Panc1 (cell line): ENCODE measurements around the gene TRDN. TPM values are rescaled to one million over a fixed set of nuclear protein-coding genes. Genes with fewer than 3 reads are reported as not detected.

ENCODE experiments used
- ATAC-seq: fragments of 200-7000 bp; cut with Tn5 transposase; 2 replicates; pipeline ENCODE4 v1.9.1; 2020; ENCODE audit warnings: mild to moderate bottlenecking, moderate library complexity
- BruUV-seq: library from RNA; stranded (reverse); fragments of 400-500 nt; replicated peaks from 2 replicates; lab custom pipeline; 2021; lab: Mats Ljungman, UMichigan
- CTCF ChIA-PET: fragments of 300-600 bp; sonication (Branson Sonifier 250); formaldehyde crosslinking; loops from one replicate; lab custom pipeline; 2022; ENCODE audit warnings: antibody characterized with exemption; lab: Charles Lee
- POLR2A ChIA-PET: fragments of 300-600 bp; sonication (Branson Sonifier 250); formaldehyde crosslinking; loops from one replicate; lab custom pipeline; 2022; ENCODE audit warnings: antibody characterized with exemption; lab: Charles Lee
- DNase-seq: peaks from one replicate; pipeline ENCODE4 v3.0.0-alpha.2; 2010; ENCODE audit warnings: low read depth, low spot score
- H3K27ac ChIP-seq: 2 replicates; pipeline ENCODE4 v1.5.1; 2011; ENCODE audit warnings: mild to moderate bottlenecking, low read length, inconsistent platforms
- H3K27me3 ChIP-seq: fragments of 200-500 bp; sonication (Bioruptor generic); 2 replicates; pipeline ENCODE4 v1.6.0; 2014; ENCODE audit warnings: low read length, inconsistent platforms; ENCODE audit not compliant: control insufficient read depth, insufficient read depth
- H3K36me3 ChIP-seq: fragments of 200-500 bp; sonication (Bioruptor generic); 2 replicates; pipeline ENCODE4 v1.5.1; 2014; ENCODE audit warnings: inconsistent platforms, mild to moderate bottlenecking, low read length, moderate library complexity; ENCODE audit not compliant: control insufficient read depth, insufficient read depth
- H3K4me1 ChIP-seq: 2 replicates; pipeline ENCODE4 v1.5.1; 2011; ENCODE audit warnings: inconsistent platforms, mild to moderate bottlenecking, low read length, moderate library complexity; ENCODE audit not compliant: control insufficient read depth, insufficient read depth
- H3K4me3 ChIP-seq, 2 experiments: 2 replicates each; pipeline ENCODE4 v1.5.1; 2011 to 2012; ENCODE audit warnings: low read depth in 2 of 2, low read length in 2 of 2, mild to moderate bottlenecking in 2 of 2, inconsistent platforms in 1 of 2, moderate library complexity in 1 of 2
- H3K9me3 ChIP-seq: fragments of 200-500 bp; sonication (Bioruptor generic); 2 replicates; pipeline ENCODE4 v1.5.1; 2014; ENCODE audit warnings: low read depth, mild to moderate bottlenecking, inconsistent platforms, low read length, moderate library complexity; ENCODE audit not compliant: control insufficient read depth, insufficient read depth
- POLR2AphosphoS5 ChIP-seq: IDR thresholded peaks from 2 replicates; pipeline ENCODE4 v1.6.1; 2012; ENCODE audit warnings: mild to moderate bottlenecking, low read depth, low read length, moderate library complexity
- SIN3A ChIP-seq: IDR thresholded peaks from 2 replicates; pipeline ENCODE4 v1.6.1; 2012; ENCODE audit warnings: low read depth, mild to moderate bottlenecking, low read length, moderate library complexity, borderline replicate concordance; ENCODE audit not compliant: insufficient read depth
- TCF7L2 ChIP-seq: IDR thresholded peaks from 2 replicates; pipeline ENCODE4 v1.6.1; 2011; ENCODE audit warnings: mild to moderate bottlenecking, low read depth, low read length, inconsistent platforms
- in situ Hi-C: cut with HindIII; loops from 2 replicates; pipeline ENCODE4 v1.10.0; 2016; ENCODE audit warnings: low sequenced_read_pairs, low pct_unique_long_range_greater_than_20kb
- intact Hi-C: fragments of 100-400 bp; cut with micrococcal nuclease; formaldehyde crosslinking; loops from one replicate; pipeline ENCODE4 v1.10.0; 2022; ENCODE audit not compliant: unreplicated experiment
- total RNA-seq: library from RNA; stranded (reverse); gene quantifications from one replicate; pipeline ENCODE4 v1.2.1, GENCODE V29; 2021; ENCODE audit not compliant: unreplicated experiment
- TF ChIP-seq, protein P1 (sequence below): fragments of 450-650 bp; IDR thresholded peaks from 2 replicates; pipeline ENCODE4 v1.5.1; 2017; ENCODE audit warnings: mild to moderate bottlenecking
- TF ChIP-seq, protein P2 (sequence below), 2 experiments: IDR thresholded peaks; 2 replicates each; pipeline ENCODE4 v1.6.1; 2011 to 2012; ENCODE audit warnings: low read depth in 2 of 2, control low read depth in 1 of 2, low read length in 1 of 2, mild to moderate bottlenecking in 1 of 2, moderate library complexity in 1 of 2; ENCODE audit not compliant: insufficient read depth in 1 of 2

TRDN gene
- total RNA-seq, 1 experiment from 2014 or later = not detected

DNA sequence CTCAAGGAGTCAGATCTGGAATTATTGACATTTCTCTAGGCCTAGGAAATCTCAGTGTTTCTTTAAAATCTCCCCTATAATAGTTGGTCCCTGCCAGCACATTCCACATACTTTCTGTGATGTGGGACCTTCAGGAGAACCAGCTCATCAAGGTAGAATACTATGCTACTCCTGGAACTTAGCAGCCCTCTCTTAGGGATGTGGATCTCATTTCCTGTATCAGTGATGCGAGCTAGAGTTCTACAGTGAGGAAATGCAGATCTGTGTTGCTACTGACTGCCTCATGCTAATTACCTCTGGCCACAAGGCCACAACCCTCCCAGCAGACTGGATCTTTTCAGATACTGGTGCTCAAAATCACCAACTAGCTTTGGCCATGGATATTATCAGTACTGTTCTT is 446.9 kb downstream of the TRDN start:
- Histone ChIP-seq H3K27me3 (no peaks in the 10 kb centered on the region), H3K9me3 (no peaks in the 10 kb centered on the region), H3K36me3 (no peaks in the 10 kb centered on the region), H3K27ac (no peak overlapping the region), H3K4me1 (no peaks in the 10 kb centered on the region), H3K4me3 (no peak overlapping the region)
- intact Hi-C loops (no loop called here), in situ Hi-C loops (no loop called here)
- ATAC-seq (no peak), DNase-seq (no peak)
- TF ChIP-seq TCF7L2 (no peak), SIN3A (no peak), POLR2AphosphoS5 (no peak)
- TF ChIP-seq, protein P1, sequence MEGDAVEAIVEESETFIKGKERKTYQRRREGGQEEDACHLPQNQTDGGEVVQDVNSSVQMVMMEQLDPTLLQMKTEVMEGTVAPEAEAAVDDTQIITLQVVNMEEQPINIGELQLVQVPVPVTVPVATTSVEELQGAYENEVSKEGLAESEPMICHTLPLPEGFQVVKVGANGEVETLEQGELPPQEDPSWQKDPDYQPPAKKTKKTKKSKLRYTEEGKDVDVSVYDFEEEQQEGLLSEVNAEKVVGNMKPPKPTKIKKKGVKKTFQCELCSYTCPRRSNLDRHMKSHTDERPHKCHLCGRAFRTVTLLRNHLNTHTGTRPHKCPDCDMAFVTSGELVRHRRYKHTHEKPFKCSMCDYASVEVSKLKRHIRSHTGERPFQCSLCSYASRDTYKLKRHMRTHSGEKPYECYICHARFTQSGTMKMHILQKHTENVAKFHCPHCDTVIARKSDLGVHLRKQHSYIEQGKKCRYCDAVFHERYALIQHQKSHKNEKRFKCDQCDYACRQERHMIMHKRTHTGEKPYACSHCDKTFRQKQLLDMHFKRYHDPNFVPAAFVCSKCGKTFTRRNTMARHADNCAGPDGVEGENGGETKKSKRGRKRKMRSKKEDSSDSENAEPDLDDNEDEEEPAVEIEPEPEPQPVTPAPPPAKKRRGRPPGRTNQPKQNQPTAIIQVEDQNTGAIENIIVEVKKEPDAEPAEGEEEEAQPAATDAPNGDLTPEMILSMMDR = no peak
- TF ChIP-seq, protein P2, sequence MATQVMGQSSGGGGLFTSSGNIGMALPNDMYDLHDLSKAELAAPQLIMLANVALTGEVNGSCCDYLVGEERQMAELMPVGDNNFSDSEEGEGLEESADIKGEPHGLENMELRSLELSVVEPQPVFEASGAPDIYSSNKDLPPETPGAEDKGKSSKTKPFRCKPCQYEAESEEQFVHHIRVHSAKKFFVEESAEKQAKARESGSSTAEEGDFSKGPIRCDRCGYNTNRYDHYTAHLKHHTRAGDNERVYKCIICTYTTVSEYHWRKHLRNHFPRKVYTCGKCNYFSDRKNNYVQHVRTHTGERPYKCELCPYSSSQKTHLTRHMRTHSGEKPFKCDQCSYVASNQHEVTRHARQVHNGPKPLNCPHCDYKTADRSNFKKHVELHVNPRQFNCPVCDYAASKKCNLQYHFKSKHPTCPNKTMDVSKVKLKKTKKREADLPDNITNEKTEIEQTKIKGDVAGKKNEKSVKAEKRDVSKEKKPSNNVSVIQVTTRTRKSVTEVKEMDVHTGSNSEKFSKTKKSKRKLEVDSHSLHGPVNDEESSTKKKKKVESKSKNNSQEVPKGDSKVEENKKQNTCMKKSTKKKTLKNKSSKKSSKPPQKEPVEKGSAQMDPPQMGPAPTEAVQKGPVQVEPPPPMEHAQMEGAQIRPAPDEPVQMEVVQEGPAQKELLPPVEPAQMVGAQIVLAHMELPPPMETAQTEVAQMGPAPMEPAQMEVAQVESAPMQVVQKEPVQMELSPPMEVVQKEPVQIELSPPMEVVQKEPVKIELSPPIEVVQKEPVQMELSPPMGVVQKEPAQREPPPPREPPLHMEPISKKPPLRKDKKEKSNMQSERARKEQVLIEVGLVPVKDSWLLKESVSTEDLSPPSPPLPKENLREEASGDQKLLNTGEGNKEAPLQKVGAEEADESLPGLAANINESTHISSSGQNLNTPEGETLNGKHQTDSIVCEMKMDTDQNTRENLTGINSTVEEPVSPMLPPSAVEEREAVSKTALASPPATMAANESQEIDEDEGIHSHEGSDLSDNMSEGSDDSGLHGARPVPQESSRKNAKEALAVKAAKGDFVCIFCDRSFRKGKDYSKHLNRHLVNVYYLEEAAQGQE (IDR thresholded peaks at IDR 0.05; ENCODE audit: insufficient read depth in 1 of 2, low read depth in 2 of 2, low read length in 1 of 2) = no peak
- no TSS peak for BruUV-seq
- POLR2A ChIA-PET = no interaction called here
- CTCF ChIA-PET = no interaction called here

DNA sequence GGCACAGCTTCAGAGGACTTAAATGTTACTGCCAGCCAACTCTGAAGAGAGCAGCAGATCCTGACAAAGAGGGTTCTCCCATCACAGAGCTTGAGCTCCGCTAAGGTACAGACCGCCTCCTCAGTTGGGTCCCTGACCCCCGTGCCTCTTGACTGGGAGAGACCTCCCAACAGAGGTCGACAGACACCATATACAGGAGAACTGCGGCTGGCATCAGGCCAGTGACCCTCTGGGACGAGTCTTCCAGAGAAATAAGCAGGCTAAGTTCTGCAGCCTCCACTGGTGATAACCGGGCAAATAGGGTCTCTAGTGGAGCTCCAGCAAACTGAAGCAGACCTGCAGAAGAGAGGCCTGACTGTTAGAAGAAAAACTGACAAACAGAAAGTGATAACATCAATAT is 453.8 kb downstream of the TRDN start:
- POLR2A ChIA-PET = no interaction called here
- in situ Hi-C loops = no loop called here
- CTCF ChIA-PET = no interaction called here

More for the DNA sequence above, 453.8 kb downstream of the TRDN start:
- intact Hi-C loops = no loop called here
- no peak overlapping the region for H3K27ac ChIP-seq
- no peaks in the 10 kb centered on the region for H3K4me1 ChIP-seq
- no TSS peak for BruUV-seq
- no peak overlapping the region for H3K4me3 ChIP-seq
- TF ChIP-seq TCF7L2 (no peak), SIN3A (no peak), POLR2AphosphoS5 (no peak)
- TF ChIP-seq, protein P2 (IDR thresholded peaks at IDR 0.05; ENCODE audit: insufficient read depth in 1 of 2, low read depth in 2 of 2, low read length in 1 of 2) = no peak
- TF ChIP-seq, protein P1 = no peak
- no peaks in the 10 kb centered on the region for H3K27me3 ChIP-seq
- no peaks in the 10 kb centered on the region for H3K36me3 ChIP-seq
- DNase-seq (no peak), ATAC-seq (no peak)
- H3K9me3 ChIP-seq = no peaks in the 10 kb centered on the region; the same call in 1 of the 2 replicates
